ENCODE measurements around the gene USP54. TPM values are rescaled to one million over a fixed set of nuclear protein-coding genes. Genes with fewer than 3 reads are reported as not detected.

The USP54 gene
- total and polyA plus RNA-seq, 2 donors from 2014 or later: 5.8 to 46.9 TPM

DNA sequence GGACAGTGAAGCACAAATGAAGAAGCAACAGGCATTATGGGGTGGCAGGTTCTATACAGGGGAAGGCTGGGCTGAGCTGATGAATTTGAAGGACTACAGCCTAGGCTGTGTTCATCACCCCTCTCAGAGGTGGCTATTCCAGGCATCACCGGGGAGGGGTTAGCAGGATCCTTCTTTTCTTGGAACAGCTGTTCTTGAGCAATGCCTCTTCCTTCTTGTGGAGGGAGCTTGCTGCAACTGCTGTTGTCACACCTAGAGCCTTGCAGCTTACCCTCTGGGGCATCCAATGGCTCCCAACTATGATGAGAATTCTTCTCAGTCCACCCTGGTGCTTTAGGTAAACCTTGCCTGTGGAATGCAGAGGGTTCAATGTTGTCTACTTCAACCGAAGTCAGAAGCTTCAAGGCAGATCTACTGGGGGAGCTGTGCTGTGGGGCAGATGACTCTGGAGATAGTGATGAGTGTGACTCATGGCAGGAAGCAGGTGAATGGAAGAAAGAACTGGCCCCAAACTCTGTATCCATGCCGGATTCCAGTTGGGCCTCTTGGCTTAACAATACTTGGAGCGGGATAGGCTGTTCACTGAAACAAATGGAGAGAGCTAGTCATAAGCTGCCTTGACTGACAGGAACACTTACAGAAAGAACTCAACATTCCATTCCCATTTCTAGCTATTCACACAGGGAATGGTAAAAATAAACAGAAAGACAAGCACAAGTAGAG is 73.8 kb downstream of the USP54 start:
- no peak for FAIRE-seq

DNA sequence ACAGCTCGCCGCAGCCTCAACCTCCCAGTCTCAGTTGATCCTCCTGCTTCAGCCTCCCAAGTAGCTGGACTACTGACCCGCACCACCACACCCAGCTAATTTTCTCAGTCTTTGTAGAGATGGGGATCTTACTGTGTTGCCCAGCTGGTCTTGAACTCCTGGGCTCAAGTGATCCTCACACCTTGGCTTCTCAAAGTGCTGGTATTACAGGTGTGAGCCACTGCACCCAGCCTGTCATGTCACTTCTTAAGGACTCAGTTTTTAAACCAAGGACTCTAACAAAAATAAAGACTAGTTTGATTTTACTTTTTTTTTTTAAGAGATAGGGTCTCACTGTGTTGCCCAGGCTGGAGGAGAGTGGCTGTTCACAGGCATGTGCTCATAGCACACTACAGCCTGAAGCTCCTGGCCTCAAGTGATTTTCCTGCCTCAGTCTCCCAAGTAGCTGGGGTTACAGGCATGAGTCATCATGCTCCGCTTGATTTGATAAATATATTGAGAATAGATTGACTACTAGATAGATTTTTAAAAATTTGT is 78.9 kb downstream of the USP54 start:
- DNase-seq (no peak), FAIRE-seq (no peak)
- Histone ChIP-seq H3K9me3 (ENCODE audit: control insufficient read depth in 2 of 3, insufficient read depth in 1 of 3, low read length in 3 of 3) (no peaks in the 10 kb centered on the region), H3K36me3 (ENCODE audit: control insufficient read depth in 2 of 3, insufficient read depth in 3 of 3, low read length in 3 of 3) (peaks cover 2 to 8% (median 3%) of the 10 kb centered on the region in 3 donors), H3K4me3 (ENCODE audit: low read length in 3 of 3) (no peak overlapping the region), H3K27me3 (ENCODE audit: control insufficient read depth, insufficient read depth, low read length) (no peaks in the 10 kb centered on the region), H3K27ac (ENCODE audit: low read depth in 2 of 2, low read length in 2 of 2) (no peak overlapping the region), H3K9ac (ENCODE audit: low read length in 3 of 3) (no peak overlapping the region), H3K4me1 (ENCODE audit: control insufficient read depth in 2 of 3, insufficient read depth in 2 of 3, low read depth in 1 of 3, low read length in 3 of 3) (no peaks in the 10 kb centered on the region)
- TF ChIP-seq, protein P1, sequence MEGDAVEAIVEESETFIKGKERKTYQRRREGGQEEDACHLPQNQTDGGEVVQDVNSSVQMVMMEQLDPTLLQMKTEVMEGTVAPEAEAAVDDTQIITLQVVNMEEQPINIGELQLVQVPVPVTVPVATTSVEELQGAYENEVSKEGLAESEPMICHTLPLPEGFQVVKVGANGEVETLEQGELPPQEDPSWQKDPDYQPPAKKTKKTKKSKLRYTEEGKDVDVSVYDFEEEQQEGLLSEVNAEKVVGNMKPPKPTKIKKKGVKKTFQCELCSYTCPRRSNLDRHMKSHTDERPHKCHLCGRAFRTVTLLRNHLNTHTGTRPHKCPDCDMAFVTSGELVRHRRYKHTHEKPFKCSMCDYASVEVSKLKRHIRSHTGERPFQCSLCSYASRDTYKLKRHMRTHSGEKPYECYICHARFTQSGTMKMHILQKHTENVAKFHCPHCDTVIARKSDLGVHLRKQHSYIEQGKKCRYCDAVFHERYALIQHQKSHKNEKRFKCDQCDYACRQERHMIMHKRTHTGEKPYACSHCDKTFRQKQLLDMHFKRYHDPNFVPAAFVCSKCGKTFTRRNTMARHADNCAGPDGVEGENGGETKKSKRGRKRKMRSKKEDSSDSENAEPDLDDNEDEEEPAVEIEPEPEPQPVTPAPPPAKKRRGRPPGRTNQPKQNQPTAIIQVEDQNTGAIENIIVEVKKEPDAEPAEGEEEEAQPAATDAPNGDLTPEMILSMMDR (IDR thresholded peaks at IDR 0.05; ENCODE audit: borderline replicate concordance, extremely low read depth, insufficient read depth): no peak
- intact Hi-C loops (cut with DNase I): no loop called here

More for the DNA sequence above, 73.8 kb downstream of the USP54 start:
- peaks cover 6 to 16% (median 6%) of the 10 kb centered on the region in 3 donors for H3K36me3 ChIP-seq (ENCODE audit: control insufficient read depth in 2 of 3, insufficient read depth in 3 of 3, low read length in 3 of 3)
- no peak for DNase-seq
- H3K27me3 ChIP-seq (ENCODE audit: control insufficient read depth, insufficient read depth, low read length): no peaks in the 10 kb centered on the region
- no peaks in the 10 kb centered on the region for H3K9me3 ChIP-seq (ENCODE audit: control insufficient read depth in 2 of 3, insufficient read depth in 1 of 3, low read length in 3 of 3)
- no peak overlapping the region for H3K9ac ChIP-seq (ENCODE audit: low read length in 3 of 3)
- H3K4me3 ChIP-seq (ENCODE audit: low read length in 3 of 3): no peak overlapping the region
- H3K4me1 ChIP-seq (ENCODE audit: control insufficient read depth in 2 of 3, insufficient read depth in 2 of 3, low read depth in 1 of 3, low read length in 3 of 3): no peaks in the 10 kb centered on the region
- no peak overlapping the region for H3K27ac ChIP-seq (ENCODE audit: low read depth in 2 of 2, low read length in 2 of 2)
- intact Hi-C loops (cut with DNase I): no loop called here
- TF ChIP-seq, protein P1 (IDR thresholded peaks at IDR 0.05; ENCODE audit: borderline replicate concordance, extremely low read depth, insufficient read depth): no peak

DNA sequence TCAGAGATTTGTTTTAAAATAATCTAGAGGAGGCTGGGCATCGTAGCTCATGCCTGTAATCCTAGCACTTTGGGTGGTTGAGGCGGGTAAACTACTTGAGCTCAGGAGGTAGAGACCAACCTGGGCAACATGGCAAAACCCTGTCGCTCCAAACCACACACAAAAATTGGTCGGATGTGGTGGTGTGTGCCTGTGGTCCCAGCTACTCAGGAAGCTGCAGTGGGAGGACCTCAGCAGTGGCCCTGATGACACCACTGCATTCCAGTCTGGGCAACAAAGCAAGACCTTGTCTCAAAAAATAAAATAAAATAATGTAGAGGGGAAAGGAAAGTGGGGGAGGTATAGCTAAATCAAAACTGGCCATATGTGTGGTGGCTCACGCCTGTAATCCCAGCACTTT is 81.4 kb downstream of the USP54 start:
- Histone ChIP-seq H3K27ac (ENCODE audit: low read depth in 2 of 2, low read length in 2 of 2) (no peak overlapping the region), H3K36me3 (ENCODE audit: control insufficient read depth in 2 of 3, insufficient read depth in 3 of 3, low read length in 3 of 3) (peaks cover 0 to 6% (median 4%) of the 10 kb centered on the region in 3 donors), H3K4me1 (ENCODE audit: control insufficient read depth in 2 of 3, insufficient read depth in 2 of 3, low read depth in 1 of 3, low read length in 3 of 3) (no peaks in the 10 kb centered on the region), H3K27me3 (ENCODE audit: control insufficient read depth, insufficient read depth, low read length) (no peaks in the 10 kb centered on the region), H3K9ac (ENCODE audit: low read length in 3 of 3) (no peak overlapping the region), H3K4me3 (ENCODE audit: low read length in 3 of 3) (no peak overlapping the region), H3K9me3 (ENCODE audit: control insufficient read depth in 2 of 3, insufficient read depth in 1 of 3, low read length in 3 of 3) (no peaks in the 10 kb centered on the region)
- intact Hi-C loops (cut with DNase I): no loop called here
- no peak for FAIRE-seq
- TF ChIP-seq, protein P1 (IDR thresholded peaks at IDR 0.05; ENCODE audit: borderline replicate concordance, extremely low read depth, insufficient read depth): no peak
- no peak for DNase-seq

All from kidney (tissue), 14 donors.